ENCODE results near the gene FOXP1.

The FOXP1 gene

GRCh38 chr3:71219744-71220638 is 363.5 kb downstream of the FOXP1 start:
- Histone ChIP-seq H3K4me3 (ENCODE audit: low read depth, low read length) (no peak overlapping the region), H3K27ac (no peak overlapping the region), H3K27me3 (replicated peaks) (no peaks in the 10 kb centered on the region), H3K36me3 (replicated peaks) (no peaks in the 10 kb centered on the region)
- TF ChIP-seq CTCF (IDR thresholded peaks at IDR 0.05; ENCODE audit: low read depth, low read length, missing control alignments) = no peak
- no peak for DNase-seq
- in situ Hi-C loops (cut with HindIII; ENCODE audit: low pct_ligation_motif_present, low sequenced_read_pairs) = no loop called here

GRCh38 chr3:71218508-71218907 is 365.0 kb downstream of the FOXP1 start:
- no peaks in the 10 kb centered on the region for H3K27me3 ChIP-seq (replicated peaks)
- no peak overlapping the region for H3K27ac ChIP-seq
- no peak for TF ChIP-seq CTCF (IDR thresholded peaks at IDR 0.05; ENCODE audit: low read depth, low read length, missing control alignments)
- in situ Hi-C loops (cut with HindIII; ENCODE audit: low pct_ligation_motif_present, low sequenced_read_pairs) = no loop called here
- DNase-seq = no peak
- H3K36me3 ChIP-seq (replicated peaks) = no peaks in the 10 kb centered on the region
- no peak overlapping the region for H3K4me3 ChIP-seq (ENCODE audit: low read depth, low read length)

- in situ Hi-C loops (cut with HindIII; ENCODE audit: low pct_ligation_motif_present, low sequenced_read_pairs) = no loop called here
- DNase-seq = no peak
- Histone ChIP-seq H3K4me3 (ENCODE audit: low read depth, low read length) (no peak overlapping the region), H3K27me3 (replicated peaks) (no peaks in the 10 kb centered on the region), H3K36me3 (replicated peaks) (no peaks in the 10 kb centered on the region), H3K27ac (no peak overlapping the region)
- TF ChIP-seq CTCF (IDR thresholded peaks at IDR 0.05; ENCODE audit: low read depth, low read length, missing control alignments) = no peak
These were observed 365.8 kb downstream of the FOXP1 start for GRCh38 chr3:71217640-71218222.

- H3K27ac ChIP-seq = no peak overlapping the region
- no peaks in the 10 kb centered on the region for H3K36me3 ChIP-seq (replicated peaks)
- DNase-seq = no peak
- no peak for TF ChIP-seq CTCF (IDR thresholded peaks at IDR 0.05; ENCODE audit: low read depth, low read length, missing control alignments)
- in situ Hi-C loops (cut with HindIII; ENCODE audit: low pct_ligation_motif_present, low sequenced_read_pairs) = no loop called here
- no peaks in the 10 kb centered on the region for H3K27me3 ChIP-seq (replicated peaks)
- H3K4me3 ChIP-seq (ENCODE audit: low read depth, low read length) = no peak overlapping the region
These were observed 368.2 kb downstream of the FOXP1 start for GRCh38 chr3:71215351-71215750.

GRCh38 chr3:71214797-71215196 is 368.7 kb downstream of the FOXP1 start:
- no peaks in the 10 kb centered on the region for H3K36me3 ChIP-seq (replicated peaks)
- H3K27ac ChIP-seq = no peak overlapping the region
- TF ChIP-seq CTCF (IDR thresholded peaks at IDR 0.05; ENCODE audit: low read depth, low read length, missing control alignments) = no peak
- H3K4me3 ChIP-seq (ENCODE audit: low read depth, low read length) = no peak overlapping the region
- no peak for DNase-seq
- in situ Hi-C loops (cut with HindIII; ENCODE audit: low pct_ligation_motif_present, low sequenced_read_pairs) = no loop called here
- no peaks in the 10 kb centered on the region for H3K27me3 ChIP-seq (replicated peaks)
